PC-9 (cell line): Measurements from ENCODE around the gene ABI3BP. TPM values are rescaled to one million over a fixed set of nuclear protein-coding genes. Genes with fewer than 3 reads are reported as not detected.

ENCODE experiments used
- BruUV-seq: library from RNA; stranded (reverse); fragments of 400-500 nt; replicated peaks from 2 replicates; lab custom pipeline; 2021; lab: Mats Ljungman, UMichigan
- CTCF ChIA-PET: fragments of 300-600 bp; sonication (Branson Sonifier 250); formaldehyde crosslinking; loops from one replicate; lab custom pipeline; 2022; ENCODE audit warnings: antibody characterized with exemption; lab: Charles Lee
- POLR2A ChIA-PET: fragments of 300-600 bp; sonication (Branson Sonifier 250); formaldehyde crosslinking; loops from one replicate; lab custom pipeline; 2022; ENCODE audit warnings: antibody characterized with exemption; ENCODE audit not compliant: unreplicated experiment; lab: Charles Lee
- DNase-seq, 2 experiments: peaks; one replicate each; pipeline versions ENCODE4 v3.0.0 to v3.0.0-alpha.2; 2015 to 2022; ENCODE audit warnings: mixed read lengths in 1 of 2
- H2AFZ ChIP-seq: fragments of 200-600 bp; sonication (generic); 2 replicates; pipeline ENCODE4 v1.8.1; 2017; ENCODE audit warnings: antibody characterized with exemption
- H3F3A ChIP-seq: fragments of 200-600 bp; sonication (generic); 2 replicates; pipeline ENCODE4 v1.8.1; 2017; ENCODE audit warnings: antibody characterized with exemption, mild to moderate bottlenecking, low read depth; ENCODE audit not compliant: insufficient read depth
- H3K27ac ChIP-seq: fragments of 200-600 bp; sonication (generic); 2 replicates; pipeline ENCODE4 v1.6.1; 2016; ENCODE audit warnings: mixed run types
- H3K27me3 ChIP-seq: fragments of 200-600 bp; sonication (generic); 2 replicates; pipeline ENCODE4 v1.6.1; 2016; ENCODE audit warnings: low read depth, mixed run types; ENCODE audit not compliant: insufficient read depth
- H3K36me3 ChIP-seq: fragments of 200-600 bp; sonication (generic); 2 replicates; pipeline ENCODE4 v1.6.1; 2016; ENCODE audit warnings: low read depth, mixed run types
- H3K4me1 ChIP-seq: fragments of 200-600 bp; sonication (generic); replicated peaks from 2 replicates; pipeline ENCODE4 v1.6.1; 2016; ENCODE audit warnings: mixed run types; ENCODE audit not compliant: insufficient read depth
- H3K4me2 ChIP-seq: fragments of 200-600 bp; sonication (generic); 2 replicates; pipeline ENCODE4 v1.6.1; 2017; ENCODE audit warnings: mixed run types
- H3K4me3 ChIP-seq: fragments of 200-600 bp; sonication (generic); 2 replicates; pipeline ENCODE4 v1.6.1; 2016; ENCODE audit warnings: mixed run types
- H3K79me2 ChIP-seq: fragments of 200-600 bp; sonication (generic); 2 replicates; pipeline ENCODE4 v1.6.1; 2017; ENCODE audit warnings: low read depth, mixed run types
- H3K9me2 ChIP-seq: fragments of 200-600 bp; sonication (generic); 2 replicates; pipeline ENCODE4 v1.8.1; 2017; ENCODE audit warnings: mild to moderate bottlenecking; ENCODE audit not compliant: insufficient read depth
- H3K9me3 ChIP-seq: fragments of 200-600 bp; sonication (generic); 2 replicates; pipeline ENCODE4 v1.8.1; 2016; ENCODE audit warnings: low read depth; ENCODE audit not compliant: insufficient read depth
- H4K20me1 ChIP-seq: fragments of 200-600 bp; sonication (generic); 2 replicates; pipeline ENCODE4 v1.8.1; 2017; ENCODE audit not compliant: insufficient read depth
- EZH2 ChIP-seq: fragments of 200-600 bp; sonication (generic); IDR thresholded peaks from 2 replicates; pipeline ENCODE4 v1.8.0; 2017; ENCODE audit warnings: antibody characterized with exemption, low read depth
- intact Hi-C: fragments of 100-400 bp; cut with micrococcal nuclease; formaldehyde crosslinking; loops from one replicate; pipeline ENCODE4 v1.10.0; 2022; ENCODE audit not compliant: unreplicated experiment
- total RNA-seq: library from RNA; stranded (reverse); gene quantifications from 2 replicates; pipeline ENCODE4 v1.2.3, GENCODE V29; 2021
- TF ChIP-seq, protein P1 (sequence below): fragments of 200-600 bp; sonication (generic); conservative IDR thresholded peaks from 2 replicates; pipeline ENCODE4 v1.6.1; 2017; ENCODE audit warnings: mixed run types, antibody characterized with exemption, mild to moderate bottlenecking, moderate library complexity

ABI3BP gene
- total RNA-seq, 1 experiment from 2014 or later, result 4.2 TPM

DNA sequence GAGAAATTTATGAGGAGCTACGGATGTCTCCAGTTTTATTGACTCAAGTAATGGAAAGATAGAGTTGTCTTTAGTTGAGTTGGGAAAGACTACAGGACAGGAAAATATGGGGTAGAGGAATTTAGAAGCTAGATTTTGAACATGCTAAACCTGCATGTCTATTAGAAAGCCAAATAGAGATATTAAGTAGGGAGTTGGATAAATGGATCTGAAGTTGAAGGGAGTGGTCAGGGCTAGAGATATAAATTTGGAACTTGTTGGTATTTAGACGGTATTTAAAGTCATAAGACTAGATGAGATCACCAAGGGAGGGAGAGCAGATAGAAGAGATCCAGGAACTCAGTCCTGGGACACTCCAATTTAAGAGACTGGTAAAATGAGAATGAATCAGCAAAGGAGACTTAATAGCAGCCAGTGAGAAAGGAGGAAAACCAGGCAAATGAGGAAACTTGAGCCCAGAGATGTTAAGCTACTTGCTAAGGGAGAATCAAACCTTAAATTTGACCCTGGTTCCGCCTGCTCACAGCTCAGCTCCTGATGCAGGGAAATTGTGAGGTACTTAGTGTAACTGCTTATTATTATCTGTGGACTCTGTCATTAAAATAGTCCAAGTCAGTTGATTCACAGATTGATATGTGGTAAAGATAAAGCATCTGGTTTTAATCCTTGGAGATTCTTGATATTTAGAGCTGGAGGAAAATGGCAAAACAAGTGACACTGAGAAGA, 35.8 kb downstream of the ABI3BP start:
- no TSS peak for BruUV-seq
- no peak overlapping the region for H3K27ac ChIP-seq
- no peak overlapping the region for H3K4me3 ChIP-seq
- no peak for DNase-seq
- H3K36me3 ChIP-seq, result no peaks in the 10 kb centered on the region
- no peaks in the 10 kb centered on the region for H3K27me3 ChIP-seq
- H3K4me2 ChIP-seq, result no peak overlapping the region
- no peaks in the 10 kb centered on the region for H3K79me2 ChIP-seq
- intact Hi-C loops, result no loop called here
- H3K4me1 ChIP-seq, result no peaks in the 10 kb centered on the region
- H3K9me3 ChIP-seq, result peaks cover 13% of the 10 kb centered on the region; the same call in 1 of the 2 replicates
- CTCF ChIA-PET, result no interaction called here
- TF ChIP-seq EZH2, result no peak
- TF ChIP-seq, protein P1, sequence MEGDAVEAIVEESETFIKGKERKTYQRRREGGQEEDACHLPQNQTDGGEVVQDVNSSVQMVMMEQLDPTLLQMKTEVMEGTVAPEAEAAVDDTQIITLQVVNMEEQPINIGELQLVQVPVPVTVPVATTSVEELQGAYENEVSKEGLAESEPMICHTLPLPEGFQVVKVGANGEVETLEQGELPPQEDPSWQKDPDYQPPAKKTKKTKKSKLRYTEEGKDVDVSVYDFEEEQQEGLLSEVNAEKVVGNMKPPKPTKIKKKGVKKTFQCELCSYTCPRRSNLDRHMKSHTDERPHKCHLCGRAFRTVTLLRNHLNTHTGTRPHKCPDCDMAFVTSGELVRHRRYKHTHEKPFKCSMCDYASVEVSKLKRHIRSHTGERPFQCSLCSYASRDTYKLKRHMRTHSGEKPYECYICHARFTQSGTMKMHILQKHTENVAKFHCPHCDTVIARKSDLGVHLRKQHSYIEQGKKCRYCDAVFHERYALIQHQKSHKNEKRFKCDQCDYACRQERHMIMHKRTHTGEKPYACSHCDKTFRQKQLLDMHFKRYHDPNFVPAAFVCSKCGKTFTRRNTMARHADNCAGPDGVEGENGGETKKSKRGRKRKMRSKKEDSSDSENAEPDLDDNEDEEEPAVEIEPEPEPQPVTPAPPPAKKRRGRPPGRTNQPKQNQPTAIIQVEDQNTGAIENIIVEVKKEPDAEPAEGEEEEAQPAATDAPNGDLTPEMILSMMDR, result no peak
- H3F3A ChIP-seq, result no peaks in the 10 kb centered on the region
- no peaks in the 10 kb centered on the region for H3K9me2 ChIP-seq
- POLR2A ChIA-PET, result no interaction called here
- no peak overlapping the region for H2AFZ ChIP-seq
- H4K20me1 ChIP-seq, result no peaks in the 10 kb centered on the region

DNA sequence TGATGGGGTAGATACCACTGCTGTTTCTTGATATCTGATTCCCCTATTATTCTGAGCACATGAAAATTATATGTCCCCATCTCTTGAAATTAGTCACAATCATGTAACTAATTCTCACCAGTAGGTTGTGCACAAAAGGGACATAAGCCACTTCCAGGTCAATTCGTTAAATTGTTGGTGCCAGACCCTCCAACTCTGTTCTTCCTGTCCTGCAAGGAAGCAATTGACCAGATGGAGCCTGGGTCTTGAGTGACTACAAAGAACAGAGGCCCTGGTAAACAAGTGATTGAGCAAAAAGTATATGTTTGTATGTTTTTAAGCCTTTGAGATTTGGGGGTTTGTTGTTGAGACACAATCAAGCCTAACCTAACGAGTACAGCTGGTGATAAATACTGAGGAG, 36.9 kb downstream of the ABI3BP start:
- H3K9me2 ChIP-seq, result no peaks in the 10 kb centered on the region
- TF ChIP-seq, protein P1, result no peak
- no peak for TF ChIP-seq EZH2
- H3K4me3 ChIP-seq, result no peak overlapping the region
- ChIA-PET POLR2A (no interaction called here), CTCF (no interaction called here)
- no TSS peak for BruUV-seq
- H3K36me3 ChIP-seq, result no peaks in the 10 kb centered on the region
- H3K27me3 ChIP-seq, result no peaks in the 10 kb centered on the region
- no peaks in the 10 kb centered on the region for H4K20me1 ChIP-seq
- H3K79me2 ChIP-seq, result no peaks in the 10 kb centered on the region
- DNase-seq, result no peak
- no peak overlapping the region for H3K4me2 ChIP-seq
- H2AFZ ChIP-seq, result no peak overlapping the region
- H3K9me3 ChIP-seq, result peaks cover 13% of the 10 kb centered on the region; the same call in 1 of the 2 replicates
- no peaks in the 10 kb centered on the region for H3K4me1 ChIP-seq
- no peaks in the 10 kb centered on the region for H3F3A ChIP-seq
- H3K27ac ChIP-seq, result no peak overlapping the region
- intact Hi-C loops, result no loop called here

DNA sequence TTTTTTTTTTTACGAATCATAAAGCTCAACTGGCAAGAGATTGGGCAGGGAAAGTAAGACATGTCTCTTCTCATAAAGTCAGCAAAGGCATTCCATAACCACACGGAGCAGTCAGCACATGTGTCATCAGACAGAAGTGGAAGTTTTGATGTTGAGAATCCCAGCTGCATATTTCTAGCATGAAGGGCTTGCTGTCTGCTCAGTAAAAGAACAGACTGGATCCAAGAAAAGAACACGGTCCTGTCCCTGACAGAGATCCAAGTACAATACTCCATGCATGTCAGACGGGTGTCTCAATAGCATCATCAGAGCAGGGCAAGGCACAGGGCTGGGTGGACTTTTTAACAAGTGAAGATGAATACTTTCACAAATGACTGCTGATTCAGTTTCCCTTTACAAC, 38.2 kb downstream of the ABI3BP start:
- ChIA-PET POLR2A (no interaction called here), CTCF (no interaction called here)
- no peaks in the 10 kb centered on the region for H3K27me3 ChIP-seq
- H2AFZ ChIP-seq, result no peak overlapping the region
- no peaks in the 10 kb centered on the region for H3F3A ChIP-seq
- H3K9me3 ChIP-seq, result peaks cover 5% of the 10 kb centered on the region; the same call in 1 of the 2 replicates
- no peaks in the 10 kb centered on the region for H3K79me2 ChIP-seq
- H3K4me3 ChIP-seq, result no peak overlapping the region
- no peak overlapping the region for H3K4me2 ChIP-seq
- H3K27ac ChIP-seq, result no peak overlapping the region
- no peaks in the 10 kb centered on the region for H3K36me3 ChIP-seq
- no peaks in the 10 kb centered on the region for H4K20me1 ChIP-seq
- TF ChIP-seq EZH2, result no peak
- TF ChIP-seq, protein P1, result no peak
- H3K4me1 ChIP-seq, result no peaks in the 10 kb centered on the region
- no peak for DNase-seq
- no peaks in the 10 kb centered on the region for H3K9me2 ChIP-seq
- intact Hi-C loops, result no loop called here
- BruUV-seq, result no TSS peak
